Loucy (cell line): ENCODE measurements around the gene TMEM163.
"Not testable (repeated sequence)": the region's sequence is repeated elsewhere in the genome, so short reads cannot be mapped to it uniquely, and the experiment has no call there.

Experiments
- H2AFZ ChIP-seq: fragments of 200-600 bp; sonication (generic); 2 replicates; pipeline ENCODE4 v1.6.0; 2016; ENCODE audit warnings: antibody characterized with exemption, mild to moderate bottlenecking, low read length, moderate library complexity
- H3F3A ChIP-seq: fragments of 200-600 bp; 2 replicates; pipeline ENCODE4 v1.6.0; 2016; ENCODE audit warnings: antibody characterized with exemption, low read depth, mild to moderate bottlenecking
- H3K27me3 ChIP-seq: fragments of 200-600 bp; sonication (generic); 2 replicates; pipeline ENCODE4 v1.6.1; 2014; ENCODE audit warnings: low read length, mild to moderate bottlenecking; ENCODE audit not compliant: insufficient read depth, poor library complexity, severe bottlenecking
- H3K36me3 ChIP-seq: fragments of 200-600 bp; sonication (generic); 2 replicates; pipeline ENCODE4 v1.6.1; 2016; ENCODE audit warnings: low read length; ENCODE audit not compliant: insufficient read depth
- H3K4me1 ChIP-seq: fragments of 200-600 bp; sonication (generic); 2 replicates; pipeline ENCODE4 v1.5.1; 2014; ENCODE audit warnings: low read length, mild to moderate bottlenecking; ENCODE audit not compliant: insufficient read depth, poor library complexity, severe bottlenecking
- H3K4me2 ChIP-seq: fragments of 200-600 bp; sonication (generic); 2 replicates; pipeline ENCODE4 v1.6.0; 2014; ENCODE audit warnings: antibody characterized with exemption, low read length, low read depth, mild to moderate bottlenecking; ENCODE audit not compliant: poor library complexity, severe bottlenecking
- H3K4me3 ChIP-seq: fragments of 200-600 bp; sonication (generic); 2 replicates; pipeline ENCODE4 v1.5.1; 2014; ENCODE audit warnings: low read length, mild to moderate bottlenecking, mixed read lengths; ENCODE audit not compliant: poor library complexity, severe bottlenecking
- H3K79me2 ChIP-seq: fragments of 200-600 bp; sonication (generic); 2 replicates; pipeline ENCODE4 v1.6.1; 2014; ENCODE audit warnings: low read length; ENCODE audit not compliant: insufficient read depth
- H3K9ac ChIP-seq: fragments of 200-600 bp; sonication (generic); 2 replicates; pipeline ENCODE4 v1.6.0; 2014; ENCODE audit warnings: mild to moderate bottlenecking, low read depth, low read length, moderate library complexity; ENCODE audit not compliant: poor library complexity, severe bottlenecking
- H3K9me2 ChIP-seq: fragments of 200-600 bp; sonication (generic); replicated peaks from 2 replicates; pipeline ENCODE4 v1.6.1; 2016; ENCODE audit warnings: low read depth, low read length, mixed read lengths
- H3K9me3 ChIP-seq: fragments of 200-600 bp; sonication (generic); 2 replicates; pipeline ENCODE4 v1.6.1; 2014; ENCODE audit warnings: mild to moderate bottlenecking, antibody characterized with exemption, low read length, low read depth; ENCODE audit not compliant: insufficient read depth
- H4K20me1 ChIP-seq: fragments of 200-600 bp; sonication (generic); 2 replicates; pipeline ENCODE4 v1.6.0; 2014; ENCODE audit warnings: antibody characterized with exemption, low read length, mild to moderate bottlenecking; ENCODE audit not compliant: insufficient read depth, poor library complexity, severe bottlenecking
- EZH2phosphoT487 ChIP-seq: fragments of 200-600 bp; IDR thresholded peaks from 2 replicates; pipeline ENCODE4 v1.6.1; 2018; ENCODE audit warnings: antibody characterized with exemption, mild to moderate bottlenecking, moderate library complexity, borderline replicate concordance
- TF ChIP-seq, protein P1 (sequence below): fragments of 200-600 bp; sonication (generic); conservative IDR thresholded peaks from 2 replicates; pipeline ENCODE4 v1.5.1; 2014; ENCODE audit warnings: mild to moderate bottlenecking, antibody characterized with exemption, low read length

TMEM163 gene

DNA sequence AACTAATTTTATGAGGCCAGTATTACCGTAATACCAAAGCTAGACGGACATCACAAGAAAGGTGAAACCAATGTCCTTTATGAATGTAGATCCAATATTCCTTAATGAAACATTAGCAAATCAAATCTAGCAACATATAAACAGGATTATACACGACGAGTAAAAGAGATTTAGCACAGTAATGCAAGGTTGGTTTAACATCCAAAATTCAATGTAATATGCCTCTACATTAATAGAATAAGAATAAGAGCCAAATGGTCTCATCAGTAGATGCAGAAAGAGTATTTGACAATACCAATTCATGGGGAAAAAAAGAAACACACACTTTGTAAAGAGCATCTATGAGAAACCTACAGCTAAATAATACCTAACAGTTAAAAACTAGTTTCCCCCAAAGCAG is 99.5 kb downstream of the TMEM163 start:
- no peaks in the 10 kb centered on the region for H3K27me3 ChIP-seq
- no peak overlapping the region for H2AFZ ChIP-seq
- TF ChIP-seq EZH2phosphoT487: no peak
- TF ChIP-seq, protein P1, sequence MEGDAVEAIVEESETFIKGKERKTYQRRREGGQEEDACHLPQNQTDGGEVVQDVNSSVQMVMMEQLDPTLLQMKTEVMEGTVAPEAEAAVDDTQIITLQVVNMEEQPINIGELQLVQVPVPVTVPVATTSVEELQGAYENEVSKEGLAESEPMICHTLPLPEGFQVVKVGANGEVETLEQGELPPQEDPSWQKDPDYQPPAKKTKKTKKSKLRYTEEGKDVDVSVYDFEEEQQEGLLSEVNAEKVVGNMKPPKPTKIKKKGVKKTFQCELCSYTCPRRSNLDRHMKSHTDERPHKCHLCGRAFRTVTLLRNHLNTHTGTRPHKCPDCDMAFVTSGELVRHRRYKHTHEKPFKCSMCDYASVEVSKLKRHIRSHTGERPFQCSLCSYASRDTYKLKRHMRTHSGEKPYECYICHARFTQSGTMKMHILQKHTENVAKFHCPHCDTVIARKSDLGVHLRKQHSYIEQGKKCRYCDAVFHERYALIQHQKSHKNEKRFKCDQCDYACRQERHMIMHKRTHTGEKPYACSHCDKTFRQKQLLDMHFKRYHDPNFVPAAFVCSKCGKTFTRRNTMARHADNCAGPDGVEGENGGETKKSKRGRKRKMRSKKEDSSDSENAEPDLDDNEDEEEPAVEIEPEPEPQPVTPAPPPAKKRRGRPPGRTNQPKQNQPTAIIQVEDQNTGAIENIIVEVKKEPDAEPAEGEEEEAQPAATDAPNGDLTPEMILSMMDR: no peak
- H3K4me3 ChIP-seq: no peak overlapping the region
- no peaks in the 10 kb centered on the region for H3F3A ChIP-seq
- H3K36me3 ChIP-seq: no peaks in the 10 kb centered on the region
- H3K4me2 ChIP-seq: no peak overlapping the region
- no peaks in the 10 kb centered on the region for H4K20me1 ChIP-seq
- no peaks in the 10 kb centered on the region for H3K9me2 ChIP-seq
- H3K4me1 ChIP-seq: no peaks in the 10 kb centered on the region
- no peaks in the 10 kb centered on the region for H3K9me3 ChIP-seq
- H3K9ac ChIP-seq: no peak overlapping the region
- no peaks in the 10 kb centered on the region for H3K79me2 ChIP-seq

- not testable (repeated sequence) for H3K9me3 ChIP-seq, H3K4me1 ChIP-seq, H3K27me3 ChIP-seq, H2AFZ ChIP-seq, H3K9me2 ChIP-seq, H3K36me3 ChIP-seq, H3K4me2 ChIP-seq, H3K9ac ChIP-seq, H3K79me2 ChIP-seq, H3F3A ChIP-seq, H3K4me3 ChIP-seq, H4K20me1 ChIP-seq
These were observed 103.3 kb downstream of the TMEM163 start for GRCh38 chr2:134615480-134615879.

- no peaks in the 10 kb centered on the region for H3K4me1 ChIP-seq
- TF ChIP-seq, protein P1: no peak
- TF ChIP-seq EZH2phosphoT487: no peak
These were observed 107.5 kb downstream of the TMEM163 start for GRCh38 chr2:134611316-134611715.

DNA sequence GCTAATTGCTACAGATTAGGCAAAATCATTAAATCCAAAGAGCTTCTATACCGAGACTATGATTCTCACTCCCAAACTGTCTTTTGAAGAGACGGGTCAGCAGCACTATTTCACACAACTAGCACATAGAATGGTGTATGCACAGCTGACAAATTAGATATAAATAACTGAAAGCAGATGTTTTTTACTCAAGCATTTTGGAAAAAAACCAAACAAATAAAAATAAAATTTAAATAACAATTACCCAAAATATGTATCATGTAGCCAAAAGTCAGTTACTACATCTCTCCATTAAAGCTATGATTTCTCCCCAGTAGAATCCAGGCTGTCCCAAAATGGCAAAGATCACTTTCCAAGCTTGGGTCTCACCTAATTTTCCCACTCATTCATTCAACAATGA is 107.9 kb downstream of the TMEM163 start:
- Histone ChIP-seq H3F3A (no peaks in the 10 kb centered on the region), H3K9me2 (no peaks in the 10 kb centered on the region), H3K79me2 (no peaks in the 10 kb centered on the region), H3K4me1 (no peaks in the 10 kb centered on the region), H3K9me3 (no peaks in the 10 kb centered on the region; the same call in 1 of the 2 replicates), H4K20me1 (no peaks in the 10 kb centered on the region), H2AFZ (no peak overlapping the region), H3K4me2 (no peak overlapping the region), H3K27me3 (no peaks in the 10 kb centered on the region), H3K4me3 (no peak overlapping the region), H3K36me3 (no peaks in the 10 kb centered on the region), H3K9ac (no peak overlapping the region)
- TF ChIP-seq, protein P1: no peak
- TF ChIP-seq EZH2phosphoT487: no peak

More at GRCh38 chr2:134611316-134611715, 107.5 kb downstream of the TMEM163 start:
- Histone ChIP-seq H3K79me2 (no peaks in the 10 kb centered on the region), H3K4me2 (no peak overlapping the region), H3F3A (no peaks in the 10 kb centered on the region), H2AFZ (no peak overlapping the region), H4K20me1 (no peaks in the 10 kb centered on the region), H3K9me3 (no peaks in the 10 kb centered on the region; the same call in 1 of the 2 replicates), H3K9ac (no peak overlapping the region), H3K27me3 (no peaks in the 10 kb centered on the region), H3K4me3 (no peak overlapping the region), H3K9me2 (no peaks in the 10 kb centered on the region), H3K36me3 (no peaks in the 10 kb centered on the region)
